Coronary artery (tissue), 2 donors: ENCODE results near the gene NCOA1.
"Not testable (repeated sequence)": the region's sequence is repeated elsewhere in the genome, so short reads cannot be mapped to it uniquely, and the experiment has no call there.

ENCODE experiments used
- DNase-seq: peaks from one replicate; pipeline ENCODE4 v3.0.0-alpha.2; 2017; ENCODE audit warnings: low spot score
- H3K27ac ChIP-seq, 2 donors: fragments of 200-600 bp; sonication (generic); one replicate each; pipeline ENCODE4 v1.5.1; 2016 to 2019
- H3K4me3 ChIP-seq: fragments of 200-600 bp; sonication (generic); 2 replicates; pipeline ENCODE4 v1.5.1; 2016; ENCODE audit warnings: mild to moderate bottlenecking, moderate library complexity
- CTCF ChIP-seq: fragments of 200-600 bp; sonication (generic); IDR thresholded peaks from one replicate; pipeline ENCODE4 v1.5.1; 2019; ENCODE audit warnings: antibody characterized with exemption

NCOA1 gene

GRCh38 chr2:24576146-24576545 is 85.1 kb downstream of the NCOA1 start:
- Histone ChIP-seq H3K27ac (no peak overlapping the region), H3K4me3 (no peak overlapping the region)
- no peak for TF ChIP-seq CTCF
- DNase-seq: no peak

DNA sequence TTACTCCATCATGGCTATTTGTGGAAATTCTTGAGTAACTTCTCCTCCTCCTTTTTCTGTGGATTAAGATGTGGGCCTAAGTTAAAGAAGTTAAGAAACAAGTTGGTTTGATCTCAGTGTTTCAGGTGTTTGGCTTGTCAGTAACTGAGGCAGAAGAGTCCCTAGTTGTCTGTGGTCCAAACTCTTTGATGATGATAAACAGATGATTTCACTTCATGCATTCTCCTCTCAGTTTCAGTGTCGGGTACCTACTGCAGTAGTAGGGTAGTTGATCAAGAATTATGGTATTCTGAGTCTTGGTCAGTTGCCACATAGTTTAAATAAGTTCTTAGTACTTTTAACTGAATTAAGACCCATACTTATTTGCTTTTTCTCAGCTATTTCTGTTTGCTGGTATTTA is 85.6 kb downstream of the NCOA1 start:
- no peak for DNase-seq
- Histone ChIP-seq H3K27ac (no peak overlapping the region), H3K4me3 (no peak overlapping the region)
- TF ChIP-seq CTCF: no peak

DNA sequence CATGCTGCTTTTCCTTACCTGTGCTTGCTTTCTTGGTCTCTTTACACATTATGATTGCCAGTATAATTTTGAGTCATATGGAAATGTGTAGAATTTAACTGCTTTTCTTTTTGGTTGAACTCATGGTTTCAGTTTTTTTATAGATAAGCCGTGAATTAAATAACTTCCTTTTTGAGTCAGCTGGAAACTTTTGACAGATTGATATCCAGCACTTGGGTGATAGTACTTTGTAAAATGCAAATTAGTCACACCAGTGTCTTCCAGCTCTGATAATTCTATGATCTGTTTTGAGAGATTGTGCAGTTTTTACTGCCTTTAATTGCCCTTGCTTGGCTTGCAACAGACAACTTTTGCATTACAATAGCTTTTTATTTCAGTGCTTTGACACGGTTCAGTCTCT is 86.4 kb downstream of the NCOA1 start:
- Histone ChIP-seq H3K4me3 (no peak overlapping the region), H3K27ac (no peak overlapping the region)
- no peak for TF ChIP-seq CTCF
- no peak for DNase-seq

DNA sequence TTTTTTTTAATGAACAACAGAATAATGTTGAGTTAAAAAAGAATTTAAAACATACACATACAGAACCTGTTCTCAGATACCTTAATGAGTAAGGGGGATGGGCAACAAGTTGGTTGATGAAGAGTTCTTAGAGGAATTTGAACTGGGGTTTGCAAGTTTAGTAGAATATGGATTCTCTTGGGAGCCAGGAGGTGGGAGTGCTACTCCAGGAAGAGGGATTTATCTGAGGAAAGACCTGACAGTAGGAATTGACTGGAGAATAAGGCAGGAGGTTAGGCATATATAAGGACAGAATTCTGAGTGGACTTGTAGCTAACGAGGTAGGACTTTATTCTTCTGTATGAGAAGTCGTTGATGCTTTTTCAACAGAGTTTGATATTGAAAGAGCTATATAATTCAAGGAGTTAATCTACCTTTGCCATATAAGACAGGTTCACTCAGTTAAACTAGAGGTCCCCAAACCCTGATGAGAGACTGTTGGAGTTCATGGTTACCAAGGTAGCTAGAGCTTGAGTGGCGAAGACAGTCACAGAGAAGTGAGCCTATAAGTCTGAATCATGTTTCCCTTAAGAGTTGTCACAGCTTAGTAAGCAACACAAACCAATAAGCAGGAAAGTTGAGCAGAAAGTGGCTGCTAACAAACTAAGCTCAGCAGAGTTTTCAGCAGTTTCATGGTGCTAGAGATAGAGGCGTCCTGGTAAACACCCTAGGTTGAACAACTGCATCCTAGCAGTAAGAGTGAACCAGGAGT is 88.2 kb downstream of the NCOA1 start:
- DNase-seq: no peak
- no peak for TF ChIP-seq CTCF
- Histone ChIP-seq H3K27ac (no peak overlapping the region), H3K4me3 (no peak overlapping the region)

DNA sequence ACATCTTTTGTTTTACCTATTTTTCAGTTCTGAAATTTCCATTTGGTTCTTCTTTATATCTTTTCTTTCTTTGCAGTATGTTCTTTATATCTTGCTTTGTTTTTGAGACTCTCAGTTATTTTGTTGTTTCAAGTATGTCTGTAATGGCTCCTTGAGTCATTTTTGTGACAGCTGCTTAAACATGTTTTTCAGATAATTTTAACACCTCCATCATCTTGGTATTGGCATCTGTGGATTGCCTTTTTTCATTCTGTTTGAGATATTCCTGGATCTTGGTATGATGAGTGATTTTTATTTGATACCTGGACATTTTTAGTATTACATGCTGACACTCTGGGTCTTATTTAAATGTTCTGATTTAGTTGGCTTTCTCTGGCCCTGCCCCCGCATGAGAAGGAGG is 89.5 kb downstream of the NCOA1 start:
- TF ChIP-seq CTCF: no peak
- no peak overlapping the region for H3K27ac ChIP-seq
- DNase-seq: no peak
- no peak overlapping the region for H3K4me3 ChIP-seq

DNA sequence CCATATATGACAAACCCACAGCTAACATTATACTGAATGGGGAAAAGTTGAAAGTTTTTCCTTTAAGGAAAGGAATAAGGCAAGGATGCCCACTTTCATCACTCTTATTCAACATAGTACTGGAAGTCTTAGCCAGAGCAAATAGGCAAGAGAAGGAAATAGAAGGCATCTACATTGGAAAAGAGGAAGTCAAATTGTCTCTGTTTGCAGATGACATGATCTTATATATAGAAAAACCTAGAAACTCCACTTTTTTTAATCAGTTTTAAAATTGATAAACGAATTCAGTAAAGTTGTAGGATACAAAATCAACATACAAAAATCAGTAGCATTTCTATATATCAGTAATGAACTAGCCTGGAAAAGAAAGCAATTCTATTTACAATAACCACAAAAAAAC is 90.9 kb downstream of the NCOA1 start:
- not testable (repeated sequence) for DNase-seq

GRCh38 chr2:24586955-24587354 is 95.9 kb downstream of the NCOA1 start:
- no peak overlapping the region for H3K4me3 ChIP-seq
- H3K27ac ChIP-seq: no peak overlapping the region
- TF ChIP-seq CTCF: no peak
- no peak for DNase-seq

More for the DNA sequence above, 90.9 kb downstream of the NCOA1 start:
- H3K4me3 ChIP-seq, H3K27ac ChIP-seq: not testable (repeated sequence)
